GM23338 (cell line): ENCODE results near the gene WDR91.

ENCODE experiments used
- CREB1 ChIP-seq: fragments of 250-450 bp; sonication (Bioruptor Pico); IDR thresholded peaks from 2 replicates; pipeline ENCODE4 v1.5.0; 2020; ENCODE audit warnings: low read depth, mild to moderate bottlenecking, moderate library complexity
- ETS1 ChIP-seq: IDR thresholded peaks from 2 replicates; pipeline ENCODE4 v1.6.1; 2016; ENCODE audit warnings: antibody characterized with exemption
- EZH2 ChIP-seq: fragments of 200-600 bp; sonication (generic); IDR thresholded peaks from one replicate; pipeline ENCODE4 v1.8.0; 2017; ENCODE audit warnings: antibody characterized with exemption, mild to moderate bottlenecking, low read depth; ENCODE audit not compliant: unreplicated experiment
- EZH2phosphoT487 ChIP-seq: fragments of 200-600 bp; sonication (generic); IDR thresholded peaks from one replicate; pipeline ENCODE4 v1.8.1; 2018; ENCODE audit warnings: antibody characterized with exemption; ENCODE audit not compliant: unreplicated experiment
- JUNB ChIP-seq: IDR thresholded peaks from one replicate; pipeline ENCODE4 v1.6.1; 2016; ENCODE audit warnings: antibody characterized with exemption; ENCODE audit not compliant: unreplicated experiment
- NANOG ChIP-seq: IDR thresholded peaks from 2 replicates; pipeline ENCODE4 v1.6.1; 2016; ENCODE audit warnings: antibody characterized with exemption, borderline replicate concordance
- POLR2AphosphoS5 ChIP-seq: IDR thresholded peaks from 2 replicates; pipeline ENCODE4 v1.6.1; 2016; ENCODE audit warnings: antibody characterized with exemption, low read depth
- REST ChIP-seq: IDR thresholded peaks from one replicate; pipeline ENCODE4 v1.6.1; 2018; ENCODE audit warnings: antibody characterized with exemption; ENCODE audit not compliant: unreplicated experiment
- STAT1 ChIP-seq: IDR thresholded peaks from one replicate; pipeline ENCODE4 v1.6.1; 2016; ENCODE audit warnings: antibody characterized with exemption; ENCODE audit not compliant: unreplicated experiment
- ZNF114 ChIP-seq: fragments of 250-450 bp; sonication (Bioruptor Pico); IDR thresholded peaks from 2 replicates; pipeline ENCODE4 v1.5.0; 2020; ENCODE audit warnings: mild to moderate bottlenecking, moderate library complexity
- ZNF331 ChIP-seq: fragments of 250-450 bp; sonication (Bioruptor Pico); IDR thresholded peaks from 2 replicates; pipeline ENCODE4 v1.5.0; 2020; ENCODE audit warnings: low read depth, mild to moderate bottlenecking, moderate library complexity
- TF ChIP-seq, protein P1 (sequence below), 2 experiments: fragments of 200-600 bp in 1 of 2; sonication (generic) in 1 of 2; conservative IDR thresholded peaks; 2 replicates each; pipeline versions ENCODE4 v1.5.1 to v1.6.1; 2016 to 2017; ENCODE audit warnings: antibody characterized with exemption in 2 of 2, low read depth in 2 of 2, mild to moderate bottlenecking in 2 of 2, moderate library complexity in 1 of 2
- TF ChIP-seq, protein P2 (sequence below): fragments of 250-450 bp; sonication (Bioruptor Pico); IDR thresholded peaks from 2 replicates; pipeline ENCODE4 v1.5.0; 2020; ENCODE audit warnings: mild to moderate bottlenecking, moderate library complexity

GRCh38 chr7:135260470-135260869, 49.1 kb upstream of the WDR91 start:
- TF ChIP-seq NANOG = no peak
- no peak for TF ChIP-seq EZH2phosphoT487
- TF ChIP-seq, protein P1, sequence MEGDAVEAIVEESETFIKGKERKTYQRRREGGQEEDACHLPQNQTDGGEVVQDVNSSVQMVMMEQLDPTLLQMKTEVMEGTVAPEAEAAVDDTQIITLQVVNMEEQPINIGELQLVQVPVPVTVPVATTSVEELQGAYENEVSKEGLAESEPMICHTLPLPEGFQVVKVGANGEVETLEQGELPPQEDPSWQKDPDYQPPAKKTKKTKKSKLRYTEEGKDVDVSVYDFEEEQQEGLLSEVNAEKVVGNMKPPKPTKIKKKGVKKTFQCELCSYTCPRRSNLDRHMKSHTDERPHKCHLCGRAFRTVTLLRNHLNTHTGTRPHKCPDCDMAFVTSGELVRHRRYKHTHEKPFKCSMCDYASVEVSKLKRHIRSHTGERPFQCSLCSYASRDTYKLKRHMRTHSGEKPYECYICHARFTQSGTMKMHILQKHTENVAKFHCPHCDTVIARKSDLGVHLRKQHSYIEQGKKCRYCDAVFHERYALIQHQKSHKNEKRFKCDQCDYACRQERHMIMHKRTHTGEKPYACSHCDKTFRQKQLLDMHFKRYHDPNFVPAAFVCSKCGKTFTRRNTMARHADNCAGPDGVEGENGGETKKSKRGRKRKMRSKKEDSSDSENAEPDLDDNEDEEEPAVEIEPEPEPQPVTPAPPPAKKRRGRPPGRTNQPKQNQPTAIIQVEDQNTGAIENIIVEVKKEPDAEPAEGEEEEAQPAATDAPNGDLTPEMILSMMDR (conservative IDR thresholded peaks at IDR 0.05; ENCODE audit: low read depth in 2 of 2) = no peak
- TF ChIP-seq EZH2 = no peak
- TF ChIP-seq POLR2AphosphoS5 = no peak
- no peak for TF ChIP-seq CREB1
- no peak for TF ChIP-seq REST
- TF ChIP-seq ETS1 = no peak
- TF ChIP-seq ZNF114 (CRISPR knock-in tag) = no peak
- no peak for TF ChIP-seq JUNB
- no peak for TF ChIP-seq STAT1
- TF ChIP-seq, protein P2, sequence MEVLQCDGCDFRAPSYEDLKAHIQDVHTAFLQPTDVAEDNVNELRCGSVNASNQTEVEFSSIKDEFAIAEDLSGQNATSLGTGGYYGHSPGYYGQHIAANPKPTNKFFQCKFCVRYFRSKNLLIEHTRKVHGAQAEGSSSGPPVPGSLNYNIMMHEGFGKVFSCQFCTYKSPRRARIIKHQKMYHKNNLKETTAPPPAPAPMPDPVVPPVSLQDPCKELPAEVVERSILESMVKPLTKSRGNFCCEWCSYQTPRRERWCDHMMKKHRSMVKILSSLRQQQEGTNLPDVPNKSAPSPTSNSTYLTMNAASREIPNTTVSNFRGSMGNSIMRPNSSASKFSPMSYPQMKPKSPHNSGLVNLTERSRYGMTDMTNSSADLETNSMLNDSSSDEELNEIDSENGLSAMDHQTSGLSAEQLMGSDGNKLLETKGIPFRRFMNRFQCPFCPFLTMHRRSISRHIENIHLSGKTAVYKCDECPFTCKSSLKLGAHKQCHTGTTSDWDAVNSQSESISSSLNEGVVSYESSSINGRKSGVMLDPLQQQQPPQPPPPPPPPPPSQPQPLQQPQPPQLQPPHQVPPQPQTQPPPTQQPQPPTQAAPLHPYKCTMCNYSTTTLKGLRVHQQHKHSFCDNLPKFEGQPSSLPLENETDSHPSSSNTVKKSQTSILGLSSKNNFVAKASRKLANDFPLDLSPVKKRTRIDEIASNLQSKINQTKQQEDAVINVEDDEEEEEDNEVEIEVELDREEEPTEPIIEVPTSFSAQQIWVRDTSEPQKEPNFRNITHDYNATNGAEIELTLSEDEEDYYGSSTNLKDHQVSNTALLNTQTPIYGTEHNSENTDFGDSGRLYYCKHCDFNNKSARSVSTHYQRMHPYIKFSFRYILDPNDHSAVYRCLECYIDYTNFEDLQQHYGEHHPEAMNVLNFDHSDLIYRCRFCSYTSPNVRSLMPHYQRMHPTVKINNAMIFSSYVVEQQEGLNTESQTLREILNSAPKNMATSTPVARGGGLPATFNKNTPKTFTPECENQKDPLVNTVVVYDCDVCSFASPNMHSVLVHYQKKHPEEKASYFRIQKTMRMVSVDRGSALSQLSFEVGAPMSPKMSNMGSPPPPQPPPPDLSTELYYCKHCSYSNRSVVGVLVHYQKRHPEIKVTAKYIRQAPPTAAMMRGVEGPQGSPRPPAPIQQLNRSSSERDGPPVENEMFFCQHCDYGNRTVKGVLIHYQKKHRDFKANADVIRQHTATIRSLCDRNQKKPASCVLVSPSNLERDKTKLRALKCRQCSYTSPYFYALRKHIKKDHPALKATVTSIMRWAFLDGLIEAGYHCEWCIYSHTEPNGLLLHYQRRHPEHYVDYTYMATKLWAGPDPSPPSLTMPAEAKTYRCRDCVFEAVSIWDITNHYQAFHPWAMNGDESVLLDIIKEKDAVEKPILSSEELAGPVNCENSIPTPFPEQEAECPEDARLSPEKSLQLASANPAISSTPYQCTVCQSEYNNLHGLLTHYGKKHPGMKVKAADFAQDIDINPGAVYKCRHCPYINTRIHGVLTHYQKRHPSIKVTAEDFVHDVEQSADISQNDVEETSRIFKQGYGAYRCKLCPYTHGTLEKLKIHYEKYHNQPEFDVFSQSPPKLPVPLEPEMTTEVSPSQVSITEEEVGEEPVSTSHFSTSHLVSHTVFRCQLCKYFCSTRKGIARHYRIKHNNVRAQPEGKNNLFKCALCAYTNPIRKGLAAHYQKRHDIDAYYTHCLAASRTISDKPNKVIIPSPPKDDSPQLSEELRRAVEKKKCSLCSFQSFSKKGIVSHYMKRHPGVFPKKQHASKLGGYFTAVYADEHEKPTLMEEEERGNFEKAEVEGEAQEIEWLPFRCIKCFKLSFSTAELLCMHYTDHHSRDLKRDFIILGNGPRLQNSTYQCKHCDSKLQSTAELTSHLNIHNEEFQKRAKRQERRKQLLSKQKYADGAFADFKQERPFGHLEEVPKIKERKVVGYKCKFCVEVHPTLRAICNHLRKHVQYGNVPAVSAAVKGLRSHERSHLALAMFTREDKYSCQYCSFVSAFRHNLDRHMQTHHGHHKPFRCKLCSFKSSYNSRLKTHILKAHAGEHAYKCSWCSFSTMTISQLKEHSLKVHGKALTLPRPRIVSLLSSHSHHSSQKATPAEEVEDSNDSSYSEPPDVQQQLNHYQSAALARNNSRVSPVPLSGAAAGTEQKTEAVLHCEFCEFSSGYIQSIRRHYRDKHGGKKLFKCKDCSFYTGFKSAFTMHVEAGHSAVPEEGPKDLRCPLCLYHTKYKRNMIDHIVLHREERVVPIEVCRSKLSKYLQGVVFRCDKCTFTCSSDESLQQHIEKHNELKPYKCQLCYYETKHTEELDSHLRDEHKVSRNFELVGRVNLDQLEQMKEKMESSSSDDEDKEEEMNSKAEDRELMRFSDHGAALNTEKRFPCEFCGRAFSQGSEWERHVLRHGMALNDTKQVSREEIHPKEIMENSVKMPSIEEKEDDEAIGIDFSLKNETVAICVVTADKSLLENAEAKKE (CRISPR knock-in tag) = no peak
- TF ChIP-seq ZNF331 (CRISPR knock-in tag) = no peak
